COLO829 (cell line): Measurements from ENCODE around the gene AIPL1.

ENCODE experiments used
- DNase-seq: peaks from one replicate; pipeline ENCODE4 v3.0.0; 2012; ENCODE audit warnings: low spot score

Gene AIPL1

DNA sequence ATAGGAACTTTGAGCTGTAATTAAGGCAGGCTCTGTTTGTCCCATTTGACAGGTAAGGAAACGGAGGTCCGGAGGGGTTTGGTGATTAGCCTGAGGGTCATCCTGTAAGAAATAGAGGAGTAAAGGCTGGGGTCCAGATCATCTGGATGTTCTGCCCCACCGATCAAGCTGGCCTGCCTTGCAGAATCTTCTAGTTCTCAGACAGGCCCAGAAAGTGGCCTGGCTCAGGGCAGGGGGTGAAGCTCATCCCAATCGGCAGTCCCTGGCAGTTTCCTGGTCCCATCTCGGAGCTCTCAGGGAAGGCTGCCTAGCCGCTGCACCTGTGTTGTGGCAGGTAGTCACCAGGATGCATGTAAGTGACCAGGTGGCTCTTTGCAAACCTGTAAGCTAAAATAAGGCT lies 13.6 kb upstream of the AIPL1 start:
- DNase-seq = no peak

DNA sequence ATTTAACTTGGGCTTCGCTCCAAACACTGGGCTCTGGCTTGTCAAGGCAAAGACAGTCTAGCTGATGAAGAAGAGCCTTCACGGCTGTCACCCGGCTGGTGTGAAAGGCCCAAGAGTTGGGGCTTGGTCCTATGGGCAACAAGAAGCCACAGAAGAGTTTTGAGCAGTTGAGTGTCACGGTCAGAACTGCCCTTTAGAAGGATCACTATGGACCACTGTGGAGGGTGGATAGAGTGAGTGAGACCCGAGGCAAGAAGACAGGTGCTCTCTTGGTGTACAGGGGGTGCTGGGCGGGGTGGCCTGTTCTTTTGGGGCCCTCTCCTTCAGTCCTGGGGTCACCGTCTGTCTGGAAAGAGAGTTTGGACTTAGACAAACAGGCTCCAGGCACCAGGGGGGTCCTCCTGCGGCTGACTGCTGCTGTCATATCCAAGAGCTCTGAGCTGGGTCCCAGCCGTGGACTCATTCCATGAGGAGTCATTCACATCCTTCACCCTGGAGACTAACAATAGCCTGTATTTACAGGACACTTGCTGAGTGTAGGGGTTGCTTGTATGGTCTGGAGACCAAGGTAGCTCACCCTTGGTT lies 11.7 kb upstream of the AIPL1 start:
- DNase-seq = no peak

DNA sequence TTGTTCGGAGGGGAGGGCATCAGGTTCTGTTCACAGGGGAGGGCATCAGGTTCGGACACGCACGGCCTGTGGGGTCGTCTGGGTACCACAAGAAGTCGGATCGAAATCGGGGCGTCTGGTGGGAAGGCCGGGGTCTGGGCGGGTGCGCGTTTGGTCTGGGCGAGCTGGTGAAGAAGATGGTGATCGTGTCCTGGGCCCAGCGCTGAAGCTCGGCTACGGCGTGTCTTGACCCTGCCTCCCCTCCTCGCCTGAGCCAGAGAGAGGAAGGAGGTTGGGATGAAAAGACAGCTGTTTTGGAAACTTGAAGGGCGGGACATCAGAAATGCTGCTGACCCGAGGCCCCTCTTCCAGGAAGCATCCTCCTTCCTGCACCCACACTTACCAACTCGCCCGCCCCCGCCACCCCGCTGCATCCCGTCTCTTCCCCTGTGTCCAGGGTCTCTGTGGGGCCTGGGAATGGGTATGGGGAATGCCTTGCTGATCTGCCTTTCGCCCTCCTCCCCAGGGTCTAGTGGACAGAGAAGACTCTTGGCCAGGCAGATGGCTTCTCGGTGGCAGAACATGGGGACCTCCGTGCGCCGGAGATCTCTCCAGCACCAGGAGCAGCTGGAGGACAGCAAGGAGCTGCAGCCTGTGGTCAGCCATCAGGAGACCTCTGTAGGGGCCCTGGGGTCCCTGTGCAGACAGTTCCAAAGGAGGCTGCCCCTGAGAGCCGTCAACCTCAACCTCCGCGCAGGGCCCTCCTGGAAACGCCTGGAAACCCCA lies 9.8 kb upstream of the AIPL1 start:
- no peak for DNase-seq

DNA sequence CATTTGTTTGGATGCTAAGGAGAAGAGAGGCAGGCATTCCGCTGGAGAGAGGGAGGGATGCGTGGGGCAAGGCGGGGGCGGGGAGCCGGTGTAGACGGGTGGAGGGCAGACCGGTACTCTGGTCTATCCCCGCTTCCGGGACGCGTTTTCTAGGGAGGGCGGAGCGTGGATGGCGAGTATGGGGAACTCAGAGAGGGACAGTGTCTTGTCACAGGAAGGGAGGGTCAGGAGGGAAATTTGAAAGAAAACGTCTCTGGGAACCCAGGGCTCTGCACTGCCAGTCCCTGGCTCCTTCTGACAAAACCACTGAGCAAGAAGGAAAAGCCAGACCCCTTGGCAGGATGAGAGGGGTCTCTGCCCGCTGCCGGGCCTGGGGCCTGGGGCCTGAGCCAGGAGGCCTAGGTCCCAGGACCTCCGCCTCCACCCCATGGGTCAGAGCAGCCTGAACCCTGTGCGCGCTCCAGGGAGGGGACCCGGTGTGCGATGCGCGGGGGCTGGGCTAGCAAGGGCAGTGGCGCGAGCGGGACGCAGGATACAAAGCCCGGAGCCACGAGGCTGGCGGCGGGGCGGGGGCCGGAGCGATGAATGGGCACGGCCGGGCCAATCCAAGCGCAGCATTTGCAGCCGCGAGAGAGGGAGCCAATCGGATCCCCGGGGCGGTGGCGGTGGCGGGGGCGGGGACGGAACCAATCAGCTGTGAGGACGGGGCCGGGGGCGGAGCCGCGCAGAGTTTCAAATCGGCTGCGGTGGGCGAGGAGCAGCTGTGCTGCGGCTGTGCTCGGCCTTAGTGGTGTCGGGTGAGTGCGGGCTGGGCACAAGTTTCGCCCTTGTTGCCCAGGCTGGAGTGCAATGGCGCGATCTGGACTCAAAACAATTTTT lies 9.0 kb upstream of the AIPL1 start, which contains the start of gene PIMREG:
Gene PIMREG, plus strand, starts transcription at position 764 of the 879 bp plus-strand sequence. CDS start 656 bp downstream, outside the sequence.
- DNase-seq = peak; percentile 95

DNA sequence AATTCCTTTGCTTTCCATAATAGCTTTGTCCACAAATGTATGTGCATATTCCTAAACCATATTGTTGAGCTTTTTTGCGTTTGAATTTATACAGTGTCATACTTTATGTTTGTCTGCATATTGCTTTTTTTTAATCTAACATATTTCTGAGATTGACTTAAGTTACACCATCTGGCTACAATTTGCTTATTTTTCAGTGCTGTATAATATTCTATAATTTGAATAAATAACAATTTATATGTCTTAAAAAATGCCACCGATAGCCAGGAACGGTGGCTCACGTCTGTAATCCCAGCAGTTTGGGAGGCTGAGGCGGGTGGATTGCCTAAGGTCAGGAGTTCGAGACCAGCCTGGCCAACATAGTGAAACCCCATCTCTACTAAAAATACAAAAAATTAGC lies 7.9 kb upstream of the AIPL1 start:
- DNase-seq = no peak

DNA sequence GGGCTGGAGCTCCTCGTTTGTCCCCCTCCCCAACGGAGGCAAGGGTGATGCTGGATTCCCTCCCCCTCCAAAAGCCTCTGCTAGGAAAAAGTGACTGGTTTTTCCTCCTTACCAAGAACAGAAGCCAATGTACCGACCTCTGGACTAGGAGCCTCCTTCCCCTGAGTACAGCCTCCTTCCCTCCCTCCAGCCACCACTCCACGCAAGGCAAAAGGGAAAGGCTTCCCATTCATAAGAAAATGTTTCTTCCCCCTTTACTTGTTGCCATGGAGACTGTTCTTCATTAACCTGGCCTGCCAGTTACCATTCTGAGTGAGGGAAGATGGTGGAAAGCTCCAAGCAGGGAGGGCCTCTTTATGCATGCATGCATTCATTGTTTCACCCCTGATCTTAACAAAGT lies 5.0 kb upstream of the AIPL1 start:
- DNase-seq = no peak

DNA sequence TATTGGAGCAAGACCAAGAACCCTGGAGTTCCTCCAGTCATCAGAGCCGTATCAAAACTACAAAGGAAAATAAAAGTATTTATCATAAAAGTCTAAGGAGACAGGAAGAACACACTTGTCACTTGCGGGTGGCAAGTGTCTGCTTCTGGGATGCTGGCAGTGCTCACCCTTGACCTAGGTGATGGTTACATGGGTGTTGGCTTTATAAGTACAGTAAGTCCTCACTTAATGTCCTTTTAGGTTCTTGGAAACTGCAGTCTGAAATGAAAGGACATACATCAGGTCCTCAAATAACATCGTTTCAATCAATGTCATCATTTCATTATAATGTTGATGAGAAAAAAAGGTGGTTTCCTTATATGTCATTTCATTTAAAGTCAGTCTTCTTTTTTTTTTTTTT lies 3.0 kb upstream of the AIPL1 start:
- DNase-seq = no peak

DNA sequence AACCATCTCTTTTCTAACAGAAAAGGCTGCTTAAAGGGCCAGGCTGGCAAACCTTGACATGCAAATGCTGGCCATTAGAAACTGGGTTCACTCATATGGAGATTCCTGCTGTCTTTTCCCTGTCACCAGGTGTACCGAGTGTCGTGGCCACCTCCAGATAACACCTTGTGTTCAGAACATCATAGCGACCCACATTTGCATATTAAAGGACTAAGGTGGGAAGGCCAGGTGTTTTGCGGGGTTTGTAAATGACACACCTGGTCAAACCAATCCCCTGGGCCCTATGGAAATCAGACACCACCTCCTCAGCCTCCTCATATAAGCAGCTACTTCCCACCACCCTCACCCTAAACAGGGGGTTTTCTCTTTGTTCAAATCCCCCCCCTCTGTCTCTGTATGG lies 2.5 kb upstream of the AIPL1 start:
- no peak for DNase-seq

DNA sequence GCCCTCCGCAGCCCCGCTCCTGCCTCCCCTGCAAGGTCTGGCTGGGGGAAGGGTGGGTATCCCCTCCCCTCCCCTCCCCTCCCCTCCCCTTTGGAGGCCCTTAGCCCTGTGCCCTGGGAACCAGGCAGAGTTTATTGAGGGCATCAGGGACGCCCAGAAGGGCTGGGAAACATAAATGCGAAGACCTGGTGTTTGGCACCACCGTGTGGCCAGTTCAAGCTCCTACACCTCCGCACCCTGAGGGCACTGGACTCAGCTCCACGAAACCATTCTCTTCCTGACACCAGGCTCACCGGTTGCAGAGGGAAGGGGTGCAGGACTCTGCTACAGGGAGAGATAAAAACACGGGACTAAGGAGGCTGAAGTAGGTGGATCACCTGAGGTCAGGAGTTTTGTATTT lies 1.0 kb upstream of the AIPL1 start:
- DNase-seq = peak; percentile 86

DNA sequence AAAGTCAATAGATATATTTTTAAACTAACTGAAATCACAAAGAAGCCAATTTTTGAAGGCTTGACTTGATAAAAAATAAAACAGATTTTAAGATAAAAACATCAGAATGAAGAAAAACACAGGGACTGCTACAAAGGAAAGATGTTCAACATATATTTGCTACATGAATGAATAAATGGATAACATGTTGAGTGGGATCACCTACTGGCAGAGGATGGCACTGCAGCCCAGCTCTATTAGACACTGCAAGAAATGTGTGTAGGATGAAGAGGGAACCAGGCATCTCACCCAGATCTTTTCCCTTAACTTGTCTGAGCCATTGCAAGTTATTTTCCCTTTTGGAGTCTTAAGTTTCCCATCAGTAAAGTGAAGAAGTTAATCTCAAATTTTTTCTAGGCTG lies 4.2 kb downstream of the AIPL1 start:
- no peak for DNase-seq

DNA sequence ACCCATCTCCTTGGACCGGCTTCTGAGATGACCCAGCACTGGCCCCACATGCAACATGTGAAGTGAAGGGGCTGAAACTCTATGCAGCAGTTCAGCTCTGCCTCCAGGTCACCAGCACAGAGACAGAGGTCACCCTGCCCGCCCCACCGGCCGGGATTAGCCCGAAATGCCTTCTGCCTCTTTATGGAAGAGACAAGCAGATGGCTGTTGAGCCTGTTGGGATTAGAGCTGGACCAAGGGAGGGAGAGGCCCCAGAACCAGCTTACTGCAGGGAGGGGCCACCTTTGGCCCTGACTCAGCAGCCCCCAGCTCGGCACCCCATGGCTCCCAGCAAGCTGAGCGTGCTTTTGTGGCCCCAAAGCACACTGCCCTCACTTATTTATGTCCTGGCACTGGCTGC lies 5.7 kb downstream of the AIPL1 start:
- no peak for DNase-seq

DNA sequence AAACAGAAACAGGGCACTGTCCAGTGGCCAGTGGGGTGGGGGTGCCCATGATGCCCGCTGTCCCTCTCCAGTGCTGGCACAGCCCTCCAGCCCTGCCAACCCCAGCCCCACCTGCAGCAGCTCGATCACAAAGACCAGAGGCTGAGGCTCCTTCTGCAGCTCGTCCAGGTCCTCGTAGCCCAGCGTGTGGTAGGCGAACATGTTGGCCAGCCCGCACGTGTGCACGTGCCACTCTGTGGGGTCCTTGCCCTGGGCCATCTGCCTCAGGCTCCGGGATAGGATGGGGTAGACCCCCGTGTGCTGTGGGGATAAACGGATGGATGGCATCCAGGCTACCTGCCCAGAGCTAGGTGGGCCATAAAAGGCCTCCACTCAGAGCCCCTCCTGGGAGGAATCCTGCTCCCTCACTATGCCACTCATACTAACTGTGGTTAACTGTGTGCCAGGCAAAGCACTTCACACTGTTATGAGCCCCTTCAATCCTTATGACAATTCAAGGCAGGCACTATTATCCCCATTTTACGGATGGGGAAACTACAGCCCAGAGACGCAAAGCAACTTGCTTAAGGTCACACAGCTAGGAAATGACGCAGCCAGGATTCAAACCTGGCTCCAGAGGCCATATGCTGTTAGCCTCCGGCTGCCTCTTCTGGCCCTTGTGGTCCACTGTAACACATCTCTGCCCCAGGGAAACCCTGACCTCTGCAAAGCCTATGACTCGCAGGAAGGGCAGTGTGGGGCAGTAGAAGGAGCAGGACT lies 6.5 kb downstream of the AIPL1 start:
- DNase-seq = no peak

DNA sequence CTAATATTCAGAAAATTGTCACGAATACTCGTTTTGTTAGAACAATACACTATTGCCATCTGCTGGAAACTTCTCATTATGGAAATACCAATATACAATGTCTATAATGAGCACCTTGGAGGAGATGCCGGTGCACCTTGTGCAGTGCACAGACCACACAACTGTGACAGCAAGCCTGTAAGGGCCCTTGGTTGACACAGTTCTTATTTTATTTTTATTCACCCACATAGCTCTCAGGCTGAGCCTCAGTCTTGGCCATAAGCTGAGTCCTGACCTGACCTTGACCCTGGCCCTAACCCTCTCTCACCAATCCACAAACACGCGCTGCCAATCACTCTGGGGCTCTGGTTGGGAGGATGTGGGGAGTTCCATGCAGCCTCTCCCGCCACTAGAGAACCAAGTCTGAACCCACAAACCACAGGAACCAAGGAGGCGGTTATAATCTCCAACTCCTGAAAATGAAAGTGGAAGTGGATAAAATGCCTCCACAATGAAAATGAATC lies 7.6 kb downstream of the AIPL1 start:
- DNase-seq = no peak

DNA sequence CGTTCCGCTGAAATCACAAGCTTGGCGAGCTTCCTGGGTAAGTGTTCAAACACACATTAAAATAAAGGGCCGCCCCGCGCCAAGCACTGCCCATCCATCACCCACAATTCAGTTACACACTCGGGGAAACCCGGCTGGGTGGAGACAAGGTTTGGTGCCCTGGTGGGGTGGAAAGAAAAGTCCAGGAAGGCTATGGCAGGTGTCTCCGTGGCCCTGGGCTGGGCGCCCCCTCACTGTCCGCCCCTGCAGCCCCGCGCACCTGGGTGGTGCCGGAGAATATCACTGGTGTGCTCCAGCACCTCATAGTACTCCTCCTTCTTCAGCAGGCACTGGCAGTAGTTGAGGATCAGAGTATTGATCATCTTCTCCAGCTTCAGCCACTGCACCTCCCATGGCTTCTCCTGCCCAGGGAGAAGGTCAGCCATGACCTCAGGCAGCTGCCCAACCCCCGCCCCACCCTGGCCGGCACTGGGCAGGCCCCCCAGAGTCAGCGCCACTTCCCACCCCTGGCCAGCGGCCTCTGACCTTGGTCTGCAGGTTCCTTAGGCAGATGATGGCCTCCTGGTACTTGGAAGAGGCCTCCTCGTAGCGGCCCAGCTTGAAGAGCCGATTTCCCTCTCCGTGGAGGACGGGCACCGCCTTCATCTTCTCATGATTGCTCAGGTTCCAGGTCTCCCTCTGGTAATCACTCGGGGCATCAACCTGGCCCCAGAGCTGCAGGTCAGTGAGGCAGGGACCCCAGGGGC lies 8.4 kb downstream of the AIPL1 start:
- no peak for DNase-seq

DNA sequence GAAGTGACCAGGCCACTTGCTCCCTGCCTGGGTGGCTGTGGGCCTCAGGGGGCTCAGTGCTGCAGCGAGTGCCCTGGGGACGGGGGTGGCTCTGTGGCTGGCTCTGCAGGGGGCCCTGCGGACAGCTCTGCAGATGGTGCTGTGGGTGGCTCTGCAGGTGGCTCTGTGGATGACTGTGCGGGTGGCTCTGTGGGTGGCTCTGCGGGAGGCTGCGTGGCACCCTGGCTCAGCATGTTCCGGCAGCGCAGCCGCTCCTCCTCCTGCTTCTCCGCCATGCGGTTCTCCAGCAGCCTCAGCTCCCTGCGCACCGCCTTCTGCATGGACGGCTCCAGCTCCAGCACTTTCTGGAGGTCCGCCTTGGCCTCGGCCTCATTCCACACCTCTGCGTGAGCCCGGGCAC lies 9.5 kb downstream of the AIPL1 start:
- DNase-seq = no peak

DNA sequence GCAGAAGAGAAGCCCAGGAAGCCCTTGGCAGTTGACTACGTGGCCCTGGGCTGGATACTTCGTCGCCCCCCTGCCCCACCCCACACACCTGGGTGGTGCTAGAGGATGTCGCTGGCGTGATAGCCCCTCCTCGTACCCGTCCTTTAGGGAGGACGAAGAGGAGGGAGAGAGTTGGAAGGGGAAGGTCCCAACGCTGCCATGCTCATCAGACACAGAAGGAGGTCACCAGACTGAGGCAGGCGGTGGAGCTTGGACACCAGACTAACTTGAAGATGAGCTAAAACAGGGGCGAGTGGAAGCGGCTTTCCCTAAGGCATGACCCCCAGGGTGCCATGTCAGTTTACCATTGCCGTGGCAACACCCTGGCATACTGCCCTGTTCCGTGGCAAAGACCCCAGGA lies 11.0 kb downstream of the AIPL1 start:
- DNase-seq = no peak

DNA sequence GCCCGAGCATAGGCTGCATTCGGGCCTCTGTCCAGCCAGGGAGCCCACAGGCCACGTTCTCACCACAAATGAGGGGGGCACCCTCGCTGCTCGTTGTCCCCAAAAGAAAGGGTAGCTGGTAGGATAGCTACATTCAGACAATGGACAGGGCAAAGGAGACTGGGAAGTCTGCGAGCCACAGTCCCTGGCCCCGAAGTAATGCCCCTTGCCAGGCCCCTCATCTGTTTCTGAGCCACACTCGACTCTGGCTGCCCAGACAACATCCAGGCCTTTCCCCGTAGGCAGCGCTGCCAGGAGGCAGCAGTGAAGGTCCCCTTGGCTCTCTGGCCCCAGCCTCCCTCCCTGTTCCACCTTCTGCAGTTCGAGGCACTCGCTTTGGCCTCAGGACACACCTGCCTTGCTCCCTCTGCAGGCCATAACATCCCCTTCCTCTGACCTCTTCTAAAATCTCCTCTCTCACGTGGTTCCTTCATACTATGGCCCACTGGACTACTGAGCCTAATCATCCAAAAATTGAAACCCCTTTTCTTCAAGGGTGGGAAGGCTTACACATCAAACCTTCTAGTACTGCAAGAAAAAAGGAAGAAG lies 12.2 kb downstream of the AIPL1 start:
- no peak for DNase-seq

DNA sequence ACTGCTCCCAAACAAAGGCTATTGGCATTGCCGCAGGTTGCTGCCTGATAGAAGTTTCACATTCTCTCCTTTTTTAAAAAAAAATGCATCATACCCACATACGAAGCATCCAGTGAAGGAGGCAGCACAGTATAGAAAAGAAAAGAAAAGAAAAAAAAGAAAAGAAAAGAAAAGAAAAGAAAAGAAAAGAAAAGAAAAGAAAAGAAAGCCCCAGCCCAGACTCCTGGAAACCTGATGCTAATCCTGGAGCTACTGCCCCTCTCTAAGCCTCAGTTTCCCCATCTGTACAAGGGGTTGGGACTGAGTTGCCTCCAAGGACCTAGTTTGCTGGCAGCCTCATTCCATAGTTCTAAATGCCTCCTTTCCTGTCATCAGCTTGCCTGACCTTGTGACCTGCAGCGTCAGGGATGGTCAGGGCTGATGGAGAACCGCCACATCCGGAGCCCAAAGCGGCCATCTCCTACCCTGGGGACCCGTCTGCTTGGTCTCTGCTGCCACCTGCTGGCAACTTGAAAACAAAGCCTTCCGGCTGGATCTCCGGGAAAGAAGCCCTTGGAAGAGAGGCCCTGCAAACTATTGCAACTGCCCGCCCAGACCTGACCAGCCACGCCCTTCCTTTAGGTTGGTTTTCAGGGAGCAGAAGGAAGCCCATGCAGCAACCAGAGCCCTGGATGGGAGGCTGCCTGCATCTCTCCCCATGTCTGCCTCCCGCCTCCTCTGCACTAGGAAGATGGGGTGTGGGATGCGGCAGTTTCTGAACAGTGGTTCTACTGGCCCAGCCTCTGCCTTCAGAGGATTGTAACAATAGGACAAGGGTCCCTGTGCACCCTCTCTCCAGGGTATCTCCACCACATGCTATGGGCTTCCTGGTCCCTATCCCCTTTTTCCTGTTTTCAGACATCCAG lies 13.0 kb downstream of the AIPL1 start:
- DNase-seq = peak; percentile 89

DNA sequence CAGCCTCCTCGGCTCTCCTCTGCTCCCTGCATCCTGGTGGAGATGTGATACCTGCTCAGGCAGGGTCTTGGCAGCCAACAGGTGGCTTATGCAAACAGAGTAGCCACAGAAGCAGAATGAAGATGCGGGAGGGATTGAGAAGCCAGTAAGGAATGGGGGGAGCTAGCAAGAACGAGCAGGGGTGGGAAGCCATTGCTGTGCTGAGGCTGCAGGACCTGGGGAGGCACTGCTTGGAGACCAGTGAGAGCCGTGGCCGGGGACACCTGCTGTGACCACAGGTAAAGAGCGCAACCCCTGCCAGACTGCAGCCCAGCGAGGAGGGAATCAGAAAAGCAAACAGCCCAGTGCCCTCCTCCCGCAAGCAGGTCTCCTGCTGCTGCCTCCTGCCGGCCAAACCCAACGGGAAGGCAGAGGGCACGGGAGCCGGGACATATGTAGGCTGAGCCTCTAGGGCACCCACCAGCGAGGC lies 14.7 kb downstream of the AIPL1 start:
- no peak for DNase-seq

DNA sequence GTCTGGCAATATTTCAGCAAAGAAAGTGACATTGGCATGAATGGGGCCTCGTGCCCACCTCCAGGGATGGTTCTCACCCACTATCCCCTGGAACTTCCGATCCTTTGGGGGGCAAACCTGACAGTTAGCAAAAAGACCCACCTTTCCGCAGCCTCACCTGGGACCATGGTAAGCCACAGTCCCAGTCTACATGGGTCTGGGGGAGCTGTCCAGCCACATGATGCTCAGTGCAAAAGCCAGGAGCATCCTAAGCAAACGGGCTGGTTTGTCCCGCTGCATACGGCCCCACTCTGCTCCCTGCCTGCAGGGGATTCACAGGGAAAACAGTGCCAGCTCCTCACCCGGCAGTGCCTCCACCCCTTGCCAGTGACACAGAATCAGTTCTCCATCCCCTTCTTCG lies 19.3 kb downstream of the AIPL1 start:
- DNase-seq = no peak
